HG03039 (cell line): ENCODE measurements around the gene CRYBG3.

ENCODE experiments used
- ATAC-seq: cut with Tn5 transposase; IDR thresholded peaks from one replicate; pipeline ENCODE4 v1.9.1; 2021; ENCODE audit warnings: mild to moderate bottlenecking, moderate library complexity; ENCODE audit not compliant: unreplicated experiment

Gene CRYBG3

DNA sequence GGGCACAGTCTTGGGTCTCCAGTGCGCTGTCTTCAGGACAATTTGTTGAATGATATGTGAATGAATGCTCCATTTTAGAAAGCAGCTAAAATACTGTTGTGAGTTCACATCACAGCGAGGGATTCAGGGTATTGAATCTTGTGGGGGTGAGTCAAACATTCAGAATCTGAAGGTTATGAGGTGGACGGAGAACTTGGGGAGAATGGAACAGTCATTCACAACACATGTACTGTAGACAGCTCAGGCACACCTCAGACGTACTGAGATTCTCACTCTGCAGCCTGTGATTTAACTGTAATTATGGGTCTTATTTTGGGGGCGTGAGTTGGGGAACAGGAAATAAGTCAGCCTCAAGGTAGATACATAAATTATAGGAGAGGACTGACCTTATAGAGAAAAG is 13.9 kb downstream of the CRYBG3 start:
- ATAC-seq = no peak

DNA sequence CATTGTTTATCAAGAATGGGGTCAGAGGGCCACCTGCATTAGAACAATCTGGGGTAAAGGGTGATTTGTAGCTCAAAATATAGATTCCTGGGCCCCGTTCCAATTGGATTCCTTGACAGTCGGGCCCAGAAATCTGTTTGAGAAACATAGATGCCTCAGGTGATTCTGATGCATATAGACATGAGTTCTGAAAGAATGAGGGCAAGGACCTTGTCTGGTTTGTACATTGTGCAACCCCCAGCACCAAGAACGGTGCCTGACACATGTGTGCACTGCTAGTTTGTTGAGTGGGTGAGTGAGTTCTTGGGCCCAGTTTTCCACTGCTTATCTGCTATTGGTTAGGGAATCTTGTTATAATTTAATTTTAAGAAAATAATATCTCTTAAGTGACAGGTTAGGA is 16.6 kb downstream of the CRYBG3 start:
- ATAC-seq = no peak

DNA sequence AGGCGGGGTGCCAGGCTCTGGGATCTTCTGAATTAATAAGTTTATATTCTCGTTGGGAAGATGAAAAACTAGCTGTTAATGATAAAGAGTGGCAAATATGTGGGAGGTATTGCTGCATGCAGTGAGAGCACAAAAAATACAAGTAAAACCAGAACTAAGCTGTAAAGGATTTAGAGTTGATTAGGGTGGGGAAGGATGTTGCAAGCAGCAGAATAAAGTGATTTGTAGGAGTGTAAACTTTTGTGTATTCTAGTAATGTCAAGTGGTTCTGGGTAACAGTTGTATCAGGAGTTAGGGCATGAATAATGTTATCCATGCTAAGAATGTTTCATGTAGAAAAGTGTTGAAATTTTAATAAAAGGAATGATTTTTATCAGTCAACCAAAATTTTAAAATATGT is 18.1 kb downstream of the CRYBG3 start:
- no peak for ATAC-seq

DNA sequence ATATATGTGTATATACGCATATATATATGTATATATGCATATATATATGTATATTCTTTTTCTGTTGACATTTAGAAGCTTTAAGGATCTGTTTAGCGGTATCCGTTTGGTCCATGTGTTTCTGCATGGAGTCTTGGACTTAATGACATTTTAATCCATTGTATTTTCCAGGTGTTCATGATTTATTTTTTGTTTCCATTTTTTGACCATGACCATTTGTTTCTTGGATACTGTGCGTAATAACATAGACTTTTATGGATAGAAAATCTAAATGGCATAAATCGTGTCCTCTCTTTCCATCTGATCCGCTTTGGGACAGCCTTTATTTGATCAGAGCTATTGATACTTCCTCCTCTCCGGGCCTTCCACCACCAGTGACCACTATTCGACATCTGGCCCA is 19.5 kb downstream of the CRYBG3 start:
- ATAC-seq = no peak

DNA sequence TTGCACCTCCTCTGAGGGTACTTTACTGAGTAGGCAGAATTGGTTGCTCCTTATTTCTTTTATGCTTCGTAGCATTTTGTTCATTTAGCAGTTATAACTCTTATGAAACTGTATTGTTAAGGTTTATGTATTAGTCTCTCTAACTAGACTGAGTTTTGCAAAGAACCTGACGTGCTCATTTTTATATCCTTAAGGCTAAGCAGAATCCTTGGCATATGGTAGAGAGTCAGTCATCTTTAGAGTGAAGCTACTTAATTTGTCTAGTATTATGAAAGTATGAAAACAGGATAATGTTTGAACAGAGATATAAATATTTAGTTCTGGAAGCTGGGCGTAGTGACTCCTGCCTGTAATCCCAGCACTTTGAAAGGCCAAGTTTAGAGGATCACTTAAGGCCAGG is 20.1 kb downstream of the CRYBG3 start:
- ATAC-seq = no peak

DNA sequence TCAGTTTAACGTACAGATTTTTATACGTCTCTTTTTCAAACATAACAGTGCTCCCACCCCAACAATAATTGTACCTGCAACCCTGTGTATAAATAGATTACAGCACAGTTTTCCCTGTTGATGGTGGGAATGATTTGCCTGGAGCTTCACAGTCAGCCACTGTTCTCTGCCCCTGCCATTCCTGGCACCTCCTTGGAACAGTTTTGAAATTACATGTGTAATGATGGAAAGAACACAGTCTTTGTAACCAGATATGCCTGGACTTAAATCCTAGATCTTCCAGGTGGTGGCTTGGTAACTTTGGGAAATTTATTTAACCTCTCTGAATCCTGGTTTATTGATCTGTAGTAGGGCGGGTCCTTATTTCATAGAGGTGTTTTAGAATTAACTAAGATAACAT is 27.0 kb downstream of the CRYBG3 start:
- ATAC-seq = no peak

DNA sequence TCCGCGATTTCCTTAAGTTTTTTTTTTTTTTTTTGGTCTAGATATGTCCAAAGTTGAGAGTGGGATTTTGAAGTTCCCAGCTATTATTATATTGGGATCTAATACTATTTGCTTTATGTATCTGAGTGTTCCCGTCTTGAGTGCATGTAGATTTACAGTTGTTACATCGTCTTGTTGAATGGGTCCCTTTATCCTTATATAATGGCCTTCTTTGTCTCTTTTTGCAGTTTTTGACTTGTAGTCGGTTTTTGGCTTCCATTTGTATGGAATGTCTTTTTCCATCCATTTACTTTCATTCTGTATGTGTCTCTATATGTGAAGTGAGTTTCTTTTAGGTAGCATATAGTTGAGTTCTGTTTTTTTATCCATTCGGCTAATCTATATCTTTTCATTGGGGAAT is 35.6 kb downstream of the CRYBG3 start:
- ATAC-seq = no peak

DNA sequence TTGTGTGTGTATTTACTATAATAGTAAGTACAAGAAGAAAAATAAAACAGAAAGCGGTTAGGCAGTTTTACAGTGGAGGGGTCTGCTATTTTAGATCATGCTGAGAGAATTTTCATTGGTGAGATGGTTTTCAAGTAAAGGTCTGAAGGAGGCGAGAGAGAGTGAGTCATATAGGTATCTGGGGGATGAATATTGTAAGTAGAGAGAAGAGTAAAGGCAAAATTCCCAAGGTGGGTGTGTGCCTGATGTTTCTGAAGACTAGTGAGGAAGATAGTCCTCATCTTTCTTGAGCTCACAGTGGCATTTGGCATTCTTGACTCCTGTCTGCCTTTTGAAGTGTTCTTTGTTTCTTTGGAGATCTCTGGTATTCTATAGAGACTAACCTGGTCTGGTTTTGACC is 38.6 kb downstream of the CRYBG3 start:
- no peak for ATAC-seq

DNA sequence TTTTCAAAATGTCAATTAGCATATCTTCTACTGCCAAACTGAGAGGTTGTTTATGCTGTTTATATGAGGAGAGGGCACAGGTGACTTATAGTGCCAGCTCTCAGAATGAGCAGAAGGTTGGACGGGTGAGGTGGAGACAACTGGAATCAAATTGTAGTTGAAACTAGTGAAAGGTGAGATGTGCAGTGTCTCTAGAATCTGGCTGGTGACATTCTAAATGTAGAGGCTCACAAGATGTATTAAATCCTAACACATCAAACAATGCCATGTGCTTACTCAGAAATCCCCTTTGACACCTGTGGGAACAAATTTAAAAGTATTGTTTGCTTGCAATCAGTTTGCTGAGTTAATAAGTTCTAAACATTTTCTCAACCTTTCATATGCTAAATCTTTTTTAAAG is 40.8 kb downstream of the CRYBG3 start:
- ATAC-seq = no peak

DNA sequence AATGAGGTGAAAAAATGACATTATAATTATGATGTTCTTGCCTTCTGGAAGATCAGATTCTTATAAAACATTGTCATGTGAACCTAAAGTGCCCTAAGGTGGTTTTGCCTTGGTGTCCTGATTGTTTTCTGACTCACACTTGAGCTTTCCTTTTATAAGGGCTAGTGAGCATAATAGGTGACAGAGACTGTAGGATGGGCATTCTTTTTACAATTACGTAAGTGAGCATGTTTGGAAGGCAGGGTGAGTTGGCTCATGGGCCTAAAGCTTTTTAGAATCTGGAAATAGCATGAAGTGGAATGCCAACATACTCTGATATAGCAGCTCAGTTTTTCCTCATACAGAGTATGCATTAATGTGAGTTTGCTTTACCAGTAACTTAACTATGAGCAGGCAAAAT is 41.2 kb downstream of the CRYBG3 start:
- no peak for ATAC-seq

DNA sequence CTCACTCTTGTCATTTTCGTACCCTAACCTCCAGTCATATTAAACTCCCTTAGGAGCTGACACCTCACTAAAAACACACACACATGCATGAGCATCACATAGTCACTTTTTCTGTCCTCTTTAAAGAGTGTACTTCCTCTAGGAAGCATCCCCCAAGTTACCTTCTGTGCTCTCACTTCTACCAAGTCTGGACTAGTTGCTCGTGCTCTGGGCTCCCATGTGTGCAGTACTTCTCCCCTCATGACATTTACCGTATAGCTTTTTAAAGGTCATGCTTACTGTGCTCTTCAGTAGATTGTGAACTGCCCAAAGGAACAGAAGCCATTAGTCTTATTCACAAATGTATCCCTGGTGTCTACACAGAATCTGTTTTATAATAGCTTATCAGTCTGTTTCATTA is 42.0 kb downstream of the CRYBG3 start:
- no peak for ATAC-seq

DNA sequence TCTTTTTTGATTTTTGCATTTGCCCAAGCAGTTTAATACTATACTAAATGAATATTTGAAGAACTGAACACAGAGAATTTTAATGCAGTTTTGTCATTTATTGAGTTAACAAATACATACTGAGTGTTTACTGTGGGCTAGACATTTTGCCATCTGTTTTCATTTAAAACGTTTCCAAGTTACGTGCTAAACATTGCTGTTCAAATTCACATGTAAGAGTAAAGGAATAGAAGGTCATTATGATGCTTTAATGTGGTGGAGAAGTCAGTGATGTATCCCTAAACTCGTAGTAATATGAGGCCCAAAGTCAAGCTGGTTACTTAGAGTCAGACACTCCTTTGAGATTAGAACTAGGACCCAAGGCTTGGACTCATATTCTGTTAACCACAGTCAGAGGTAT is 49.4 kb downstream of the CRYBG3 start:
- no peak for ATAC-seq

DNA sequence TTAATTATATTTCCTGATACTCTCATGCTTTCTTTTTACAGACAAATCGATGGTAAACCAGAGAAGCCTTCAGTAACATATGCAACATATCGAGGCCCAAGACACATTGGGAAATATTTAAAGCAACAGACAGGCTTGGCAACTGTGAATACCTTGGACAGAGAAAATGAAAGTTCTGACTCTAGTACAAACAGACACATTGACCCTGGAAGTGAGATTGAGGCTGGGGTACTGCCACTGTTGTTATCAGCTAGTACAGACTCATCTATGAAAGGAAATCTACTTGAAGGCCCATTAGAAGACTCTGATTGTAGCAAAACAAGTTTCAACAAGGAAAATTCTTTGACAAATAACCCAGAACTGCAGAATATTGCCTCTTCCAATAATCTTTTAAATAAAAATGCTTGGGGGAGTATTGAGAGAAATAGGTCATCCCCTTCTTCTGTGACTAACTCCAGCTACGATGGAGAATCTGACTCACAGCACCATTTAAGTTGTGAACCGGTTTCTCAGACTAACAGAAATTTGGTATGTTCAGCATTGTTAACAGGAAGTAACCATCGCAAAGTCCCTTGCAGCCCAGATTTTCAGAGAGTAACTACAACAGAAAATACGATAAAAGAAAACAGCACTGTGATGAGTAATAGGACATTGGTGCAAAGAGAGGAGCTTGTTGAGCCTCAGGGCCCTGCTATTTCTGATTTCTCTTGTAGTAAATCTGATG is 50.2 kb downstream of the CRYBG3 start:
- no peak for ATAC-seq

DNA sequence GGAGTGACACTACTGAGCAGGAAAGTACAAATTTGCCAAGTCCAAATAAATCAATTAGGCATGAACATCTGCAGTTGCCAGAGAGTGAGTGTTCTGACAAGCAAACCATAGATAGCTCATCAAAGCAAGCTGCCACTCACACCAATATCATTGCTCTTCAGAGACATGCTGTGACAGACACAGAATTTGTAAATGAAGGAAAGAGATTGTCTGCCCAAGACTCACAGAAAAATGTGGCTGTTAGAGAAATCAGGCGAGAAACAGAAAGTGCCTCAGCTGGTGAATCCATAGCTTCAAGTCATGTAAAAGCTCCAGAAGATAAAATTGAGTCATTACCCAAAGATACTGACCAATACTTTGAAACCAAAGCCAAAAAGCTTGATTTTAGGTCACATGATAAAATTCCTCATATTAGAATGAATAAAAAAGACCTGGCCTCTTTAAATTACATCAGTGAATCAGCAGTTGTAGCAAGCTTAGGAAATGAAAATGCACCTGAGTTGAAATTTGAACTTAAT is 50.8 kb downstream of the CRYBG3 start:
- no peak for ATAC-seq

DNA sequence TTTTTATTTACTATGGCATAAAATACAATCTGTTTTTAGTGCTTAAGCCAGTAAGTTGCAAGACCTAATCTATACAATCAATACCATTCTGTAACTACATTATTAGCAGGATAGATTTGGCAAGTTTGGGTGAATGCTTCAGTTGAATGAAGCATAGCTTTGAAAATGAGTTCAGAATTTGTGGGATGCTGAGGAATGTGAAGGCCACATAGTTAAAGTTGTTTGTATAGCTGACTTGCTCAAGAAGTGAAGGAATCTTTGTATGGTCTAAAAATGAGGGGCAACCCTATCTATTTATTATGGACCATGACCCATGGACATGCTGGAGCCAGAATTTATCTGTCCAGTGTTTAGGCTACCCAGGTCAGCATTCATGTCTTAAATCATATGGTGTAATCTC is 58.5 kb downstream of the CRYBG3 start:
- ATAC-seq = no peak

DNA sequence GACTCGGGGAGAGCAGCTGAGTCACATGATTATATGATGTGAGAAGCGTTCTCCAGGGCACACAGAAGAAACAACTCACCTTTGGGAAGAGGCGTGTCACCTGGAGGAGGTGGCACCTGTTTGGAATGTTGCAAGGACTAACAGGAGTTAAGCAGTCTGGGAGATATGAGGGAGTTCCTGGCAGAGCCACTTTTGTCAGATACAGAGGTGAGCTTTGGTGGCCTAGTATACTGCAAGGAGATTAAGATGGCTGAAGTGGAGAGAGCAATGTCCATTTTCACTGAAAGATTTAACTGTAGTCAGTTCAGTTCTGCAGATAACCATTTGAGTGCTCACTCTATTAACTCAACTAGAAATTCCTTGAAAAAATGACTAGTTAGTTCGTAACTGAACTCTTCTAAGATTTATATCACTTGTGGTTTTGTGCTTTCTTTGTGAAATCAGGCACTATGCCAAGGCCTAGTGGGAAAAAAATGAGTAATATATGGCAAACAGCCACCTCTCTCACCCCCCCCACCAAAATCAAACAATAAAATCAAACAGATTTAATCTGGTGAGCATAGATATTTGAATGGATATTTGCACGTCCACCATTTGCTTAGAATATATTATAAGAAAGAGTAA is 61.3 kb downstream of the CRYBG3 start:
- ATAC-seq = no peak

DNA sequence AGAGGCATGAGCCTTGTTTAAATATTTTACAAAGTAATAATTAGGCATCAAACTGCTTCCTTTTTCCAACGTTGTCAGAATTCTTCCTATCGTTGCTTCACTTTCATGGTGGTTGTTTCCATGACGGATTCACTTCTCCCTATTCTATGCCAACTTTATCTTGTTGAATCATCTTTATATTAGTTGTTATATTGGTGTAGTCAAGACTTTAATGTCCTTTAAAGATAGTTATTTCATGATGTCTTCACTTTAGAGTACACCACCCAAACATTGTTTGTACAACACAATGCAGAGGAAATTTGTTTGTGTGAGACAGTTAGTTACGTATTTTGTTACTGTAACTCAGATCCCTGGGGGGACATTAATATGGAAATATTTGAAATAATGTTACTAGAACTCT is 61.9 kb downstream of the CRYBG3 start:
- ATAC-seq = no peak

DNA sequence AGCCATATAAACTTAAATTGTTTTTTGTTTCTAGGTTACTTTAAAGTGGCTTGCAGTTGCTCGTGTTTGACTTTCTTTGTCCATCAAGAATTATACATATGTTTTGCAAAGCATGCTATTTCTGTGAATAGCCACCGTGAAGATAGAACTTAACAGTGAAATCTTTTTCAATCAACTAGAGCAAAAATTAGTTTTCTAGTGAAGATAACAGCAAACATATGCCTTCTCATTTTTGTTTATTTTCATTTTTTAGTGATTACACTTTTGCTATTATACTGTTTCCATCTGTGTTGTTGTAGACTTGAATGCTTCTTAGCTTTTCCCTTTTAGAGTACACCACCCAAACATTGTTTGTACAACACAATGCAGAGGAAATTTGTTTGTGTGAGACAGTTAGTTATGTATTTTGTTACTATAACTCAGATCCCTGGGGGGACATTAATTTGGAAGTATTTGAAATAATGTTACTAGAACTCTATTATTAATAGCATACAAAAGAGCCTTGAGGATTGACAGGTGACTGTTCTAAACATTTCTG is 62.8 kb downstream of the CRYBG3 start:
- ATAC-seq = no peak

DNA sequence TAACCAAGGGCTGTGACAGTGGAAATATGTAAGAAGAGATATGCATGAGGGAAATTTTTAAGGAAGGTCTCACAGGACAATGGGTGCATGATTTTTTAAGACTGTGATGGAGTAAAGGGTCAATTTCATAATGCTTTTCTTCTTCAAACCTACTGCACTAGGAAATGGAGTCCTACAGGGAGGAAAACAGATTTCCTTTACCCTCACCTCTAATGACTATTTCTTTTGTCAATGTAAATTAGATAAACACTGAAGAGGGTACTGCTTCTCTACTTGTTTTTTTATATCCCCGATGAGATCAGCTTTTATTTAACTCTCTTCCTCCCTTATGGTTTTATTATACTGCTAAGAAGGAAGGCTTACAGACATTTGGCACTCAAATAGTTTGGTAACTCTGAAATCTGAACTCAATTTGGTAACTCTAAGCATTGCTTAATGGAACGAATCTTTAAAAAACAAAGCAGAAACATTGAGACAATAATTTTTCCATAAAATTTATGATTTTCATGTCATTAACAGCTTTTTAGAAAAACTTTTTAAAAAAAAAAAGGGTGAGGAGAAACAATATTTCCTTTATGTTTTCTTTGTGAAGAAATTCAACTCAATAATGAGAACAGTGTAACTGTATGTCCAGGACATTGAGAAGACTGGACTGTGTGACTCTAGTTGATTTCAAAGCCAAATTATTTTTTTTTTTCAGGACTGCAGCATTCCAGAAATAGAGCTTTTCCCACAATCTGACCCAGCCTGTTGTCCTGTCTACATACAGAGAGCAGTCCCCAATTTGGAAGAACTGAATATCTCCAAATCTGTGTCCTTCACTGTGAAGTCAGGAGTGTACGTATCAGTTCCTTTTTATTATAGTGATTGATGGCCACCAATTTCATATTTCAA is 64.4 kb downstream of the CRYBG3 start:
- ATAC-seq = no peak

DNA sequence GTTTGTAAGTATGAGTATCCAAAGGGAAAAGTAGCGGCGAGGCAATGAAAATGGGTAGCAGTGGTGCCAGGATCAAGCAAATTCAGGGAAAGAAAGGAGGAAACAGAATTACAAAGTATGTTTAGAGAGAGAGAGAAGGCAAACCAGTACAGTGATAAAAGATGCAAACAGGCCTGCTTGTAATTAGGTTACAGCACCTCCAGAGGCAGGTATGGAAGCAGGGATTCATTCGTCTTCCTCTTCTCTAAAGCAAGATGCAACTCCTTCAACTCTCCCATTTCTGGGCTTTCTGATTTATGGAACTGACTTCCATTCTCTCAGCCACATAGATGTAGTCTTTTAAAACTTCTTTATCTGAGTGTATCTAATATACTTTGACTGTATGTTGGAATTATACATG is 68.0 kb downstream of the CRYBG3 start:
- no peak for ATAC-seq

DNA sequence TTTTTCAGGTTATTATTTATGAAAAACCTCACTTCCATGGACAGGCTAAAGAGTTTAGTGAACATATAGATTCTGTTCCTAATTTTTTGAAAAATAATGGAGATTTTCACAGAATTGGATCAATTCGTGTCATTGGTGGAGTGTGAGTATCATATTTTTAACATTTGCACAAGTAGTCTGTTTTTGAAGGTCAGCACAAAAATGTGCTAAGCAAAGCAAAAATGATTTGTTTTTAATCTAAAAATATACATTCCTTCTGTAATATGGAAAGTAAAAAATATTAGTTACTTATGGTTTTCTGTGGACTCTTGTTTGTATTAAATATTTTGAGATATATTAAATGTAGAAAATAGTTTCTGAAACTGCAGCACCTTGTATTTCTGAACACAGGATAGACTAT is 71.0 kb downstream of the CRYBG3 start:
- ATAC-seq = no peak
